HEK293 (cell line): ENCODE measurements around the gene SLC1A7.

ENCODE experiments used
- IKZF3 ChIP-seq: fragments of 450-650 bp; IDR thresholded peaks from 2 replicates; pipeline ENCODE4 v1.5.0; 2018; ENCODE audit warnings: missing biosample characterization, mild to moderate bottlenecking, missing genetic modification characterization, moderate library complexity
- ZBTB49 ChIP-seq: fragments of 450-650 bp; formaldehyde crosslinking; IDR thresholded peaks from 2 replicates; pipeline ENCODE4 v1.5.1; 2016; ENCODE audit warnings: missing biosample characterization, missing genetic modification characterization, low read depth
- ZNF18 ChIP-seq: fragments of 450-650 bp; formaldehyde crosslinking; IDR thresholded peaks from 2 replicates; pipeline ENCODE4 v1.5.1; 2016; ENCODE audit warnings: missing biosample characterization, missing genetic modification characterization
- ZNF19 ChIP-seq: fragments of 450-650 bp; formaldehyde crosslinking; IDR thresholded peaks from 2 replicates; pipeline ENCODE4; 2016; ENCODE audit warnings: missing biosample characterization, missing genetic modification characterization, low read depth
- ZNF473 ChIP-seq: fragments of 450-650 bp; formaldehyde crosslinking; IDR thresholded peaks from 2 replicates; pipeline ENCODE4 v1.5.1; 2017; ENCODE audit warnings: missing biosample characterization, missing genetic modification characterization
- ZNF600 ChIP-seq: fragments of 450-650 bp; formaldehyde crosslinking; IDR thresholded peaks from 2 replicates; pipeline ENCODE4 v1.5.1; 2016; ENCODE audit warnings: missing biosample characterization, missing genetic modification characterization
- TF ChIP-seq, protein P1 (sequence below): fragments of 450-650 bp; formaldehyde crosslinking; IDR thresholded peaks from 2 replicates; pipeline ENCODE4 v1.5.1; 2016; ENCODE audit warnings: missing biosample characterization, missing genetic modification characterization
- TF ChIP-seq, protein P2 (sequence below): fragments of 450-650 bp; formaldehyde crosslinking; optimal IDR thresholded peaks from 2 replicates; pipeline ENCODE3; 2016; ENCODE audit warnings: missing biosample characterization, mild to moderate bottlenecking, missing genetic modification characterization

- TF ChIP-seq, protein P1, sequence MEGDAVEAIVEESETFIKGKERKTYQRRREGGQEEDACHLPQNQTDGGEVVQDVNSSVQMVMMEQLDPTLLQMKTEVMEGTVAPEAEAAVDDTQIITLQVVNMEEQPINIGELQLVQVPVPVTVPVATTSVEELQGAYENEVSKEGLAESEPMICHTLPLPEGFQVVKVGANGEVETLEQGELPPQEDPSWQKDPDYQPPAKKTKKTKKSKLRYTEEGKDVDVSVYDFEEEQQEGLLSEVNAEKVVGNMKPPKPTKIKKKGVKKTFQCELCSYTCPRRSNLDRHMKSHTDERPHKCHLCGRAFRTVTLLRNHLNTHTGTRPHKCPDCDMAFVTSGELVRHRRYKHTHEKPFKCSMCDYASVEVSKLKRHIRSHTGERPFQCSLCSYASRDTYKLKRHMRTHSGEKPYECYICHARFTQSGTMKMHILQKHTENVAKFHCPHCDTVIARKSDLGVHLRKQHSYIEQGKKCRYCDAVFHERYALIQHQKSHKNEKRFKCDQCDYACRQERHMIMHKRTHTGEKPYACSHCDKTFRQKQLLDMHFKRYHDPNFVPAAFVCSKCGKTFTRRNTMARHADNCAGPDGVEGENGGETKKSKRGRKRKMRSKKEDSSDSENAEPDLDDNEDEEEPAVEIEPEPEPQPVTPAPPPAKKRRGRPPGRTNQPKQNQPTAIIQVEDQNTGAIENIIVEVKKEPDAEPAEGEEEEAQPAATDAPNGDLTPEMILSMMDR, result no peak
- TF ChIP-seq IKZF3 (tag by site-specific recombination) (no peak), ZNF600 (tag by site-specific recombination) (no peak), ZNF19 (tag by site-specific recombination) (no peak), ZBTB49 (tag by site-specific recombination) (no peak), ZNF473 (tag by site-specific recombination) (no peak), ZNF18 (no peak)
- TF ChIP-seq, protein P2, sequence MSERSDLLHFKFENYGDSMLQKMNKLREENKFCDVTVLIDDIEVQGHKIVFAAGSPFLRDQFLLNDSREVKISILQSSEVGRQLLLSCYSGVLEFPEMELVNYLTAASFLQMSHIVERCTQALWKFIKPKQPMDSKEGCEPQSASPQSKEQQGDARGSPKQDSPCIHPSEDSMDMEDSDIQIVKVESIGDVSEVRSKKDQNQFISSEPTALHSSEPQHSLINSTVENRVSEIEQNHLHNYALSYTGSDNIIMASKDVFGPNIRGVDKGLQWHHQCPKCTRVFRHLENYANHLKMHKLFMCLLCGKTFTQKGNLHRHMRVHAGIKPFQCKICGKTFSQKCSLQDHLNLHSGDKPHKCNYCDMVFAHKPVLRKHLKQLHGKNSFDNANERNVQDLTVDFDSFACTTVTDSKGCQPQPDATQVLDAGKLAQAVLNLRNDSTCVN (tag by site-specific recombination), result no peak
These were observed 7.3 kb downstream of the SLC1A7 start for GRCh38 chr1:53134961-53135734.
